ENCODE measurements around the gene SLC9A7. TPM values are rescaled to one million over a fixed set of nuclear protein-coding genes. Genes with fewer than 3 reads are reported as not detected.
A peak's percentile ranks its signal among the peaks of the same experiment; 100 is the strongest.

Gene SLC9A7
- total RNA-seq, 2 donors from 2014 or later, result 6.5 to 7.5 TPM

DNA sequence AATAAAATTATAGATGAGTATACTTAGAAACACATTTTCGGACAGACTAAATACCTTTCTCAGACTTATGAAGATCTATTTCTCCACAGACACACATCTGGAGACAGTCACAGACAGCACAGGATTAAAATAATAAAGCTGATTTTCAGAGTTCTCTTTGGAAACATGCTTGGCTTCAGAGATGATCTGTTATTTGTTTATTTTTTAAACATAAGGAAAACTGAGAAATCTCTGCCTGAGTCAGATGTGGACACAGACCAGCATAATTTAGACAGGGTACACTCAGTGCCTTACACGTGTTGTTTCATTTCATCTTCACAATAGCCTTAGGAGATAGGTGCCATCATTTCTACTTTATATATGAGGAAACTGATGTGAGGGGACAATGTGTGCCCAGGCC, 92.1 kb downstream of the SLC9A7 start:
- no peaks in the 10 kb centered on the region for H3K27me3 ChIP-seq
- DNase-seq (ENCODE audit: low spot score), result no peak
- no peak overlapping the region for H3K27ac ChIP-seq
- H3K9me3 ChIP-seq, result no peaks in the 10 kb centered on the region
- H3K4me3 ChIP-seq, result no peak overlapping the region
- H3K4me1 ChIP-seq, result no peaks in the 10 kb centered on the region
- H3K36me3 ChIP-seq, result no peaks in the 10 kb centered on the region
- TF ChIP-seq, protein P1, sequence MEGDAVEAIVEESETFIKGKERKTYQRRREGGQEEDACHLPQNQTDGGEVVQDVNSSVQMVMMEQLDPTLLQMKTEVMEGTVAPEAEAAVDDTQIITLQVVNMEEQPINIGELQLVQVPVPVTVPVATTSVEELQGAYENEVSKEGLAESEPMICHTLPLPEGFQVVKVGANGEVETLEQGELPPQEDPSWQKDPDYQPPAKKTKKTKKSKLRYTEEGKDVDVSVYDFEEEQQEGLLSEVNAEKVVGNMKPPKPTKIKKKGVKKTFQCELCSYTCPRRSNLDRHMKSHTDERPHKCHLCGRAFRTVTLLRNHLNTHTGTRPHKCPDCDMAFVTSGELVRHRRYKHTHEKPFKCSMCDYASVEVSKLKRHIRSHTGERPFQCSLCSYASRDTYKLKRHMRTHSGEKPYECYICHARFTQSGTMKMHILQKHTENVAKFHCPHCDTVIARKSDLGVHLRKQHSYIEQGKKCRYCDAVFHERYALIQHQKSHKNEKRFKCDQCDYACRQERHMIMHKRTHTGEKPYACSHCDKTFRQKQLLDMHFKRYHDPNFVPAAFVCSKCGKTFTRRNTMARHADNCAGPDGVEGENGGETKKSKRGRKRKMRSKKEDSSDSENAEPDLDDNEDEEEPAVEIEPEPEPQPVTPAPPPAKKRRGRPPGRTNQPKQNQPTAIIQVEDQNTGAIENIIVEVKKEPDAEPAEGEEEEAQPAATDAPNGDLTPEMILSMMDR (IDR thresholded peaks at IDR 0.05), result no peak

DNA sequence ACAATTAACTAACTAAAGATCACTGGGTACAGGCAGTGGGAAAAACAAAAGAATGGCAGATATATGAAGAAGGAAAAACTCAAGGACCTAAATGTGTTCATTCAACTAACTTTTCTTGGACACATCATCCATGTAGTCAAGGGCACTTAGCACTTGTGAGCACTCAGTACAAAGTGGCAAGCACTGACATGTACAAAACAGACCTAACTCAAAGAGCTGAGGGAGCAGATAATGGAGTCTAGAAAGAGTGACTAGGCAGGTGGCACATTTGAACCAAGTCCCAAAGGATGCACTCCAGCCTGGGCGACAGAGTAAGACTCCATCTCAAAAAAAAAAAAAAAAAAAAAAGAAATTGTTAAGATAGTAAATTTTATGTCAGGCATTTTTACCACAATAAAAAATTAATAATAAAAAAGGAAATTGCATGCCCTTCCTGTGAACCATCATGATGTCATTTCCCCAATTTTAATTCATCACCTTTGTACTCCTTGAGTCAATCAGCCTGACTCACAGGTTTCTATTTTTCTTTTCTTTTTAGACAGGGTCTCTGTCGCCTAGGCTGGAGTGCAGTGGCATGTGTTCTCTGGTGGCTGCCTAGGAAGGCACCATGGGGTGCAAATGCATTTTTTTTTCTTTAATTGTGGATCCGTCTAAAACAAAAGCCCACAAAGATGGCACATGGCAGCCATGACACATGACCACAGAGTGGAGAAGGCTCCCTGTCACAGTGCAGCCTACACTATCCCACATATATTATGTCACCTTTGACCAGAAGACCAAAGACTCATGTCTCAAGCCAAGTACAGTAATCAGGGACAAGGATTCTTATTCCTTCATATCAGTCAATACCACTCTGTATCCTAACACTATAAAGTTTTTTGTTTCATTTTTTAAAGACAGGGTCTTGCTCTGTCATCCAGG, 93.4 kb downstream of the SLC9A7 start:
- no peak overlapping the region for H3K27ac ChIP-seq
- H3K4me3 ChIP-seq, result no peak overlapping the region
- no peaks in the 10 kb centered on the region for H3K27me3 ChIP-seq
- no peaks in the 10 kb centered on the region for H3K36me3 ChIP-seq
- DNase-seq (ENCODE audit: low spot score), result no peak
- H3K9me3 ChIP-seq, result no peaks in the 10 kb centered on the region
- no peaks in the 10 kb centered on the region for H3K4me1 ChIP-seq
- TF ChIP-seq, protein P1 (IDR thresholded peaks at IDR 0.05), result no peak

DNA sequence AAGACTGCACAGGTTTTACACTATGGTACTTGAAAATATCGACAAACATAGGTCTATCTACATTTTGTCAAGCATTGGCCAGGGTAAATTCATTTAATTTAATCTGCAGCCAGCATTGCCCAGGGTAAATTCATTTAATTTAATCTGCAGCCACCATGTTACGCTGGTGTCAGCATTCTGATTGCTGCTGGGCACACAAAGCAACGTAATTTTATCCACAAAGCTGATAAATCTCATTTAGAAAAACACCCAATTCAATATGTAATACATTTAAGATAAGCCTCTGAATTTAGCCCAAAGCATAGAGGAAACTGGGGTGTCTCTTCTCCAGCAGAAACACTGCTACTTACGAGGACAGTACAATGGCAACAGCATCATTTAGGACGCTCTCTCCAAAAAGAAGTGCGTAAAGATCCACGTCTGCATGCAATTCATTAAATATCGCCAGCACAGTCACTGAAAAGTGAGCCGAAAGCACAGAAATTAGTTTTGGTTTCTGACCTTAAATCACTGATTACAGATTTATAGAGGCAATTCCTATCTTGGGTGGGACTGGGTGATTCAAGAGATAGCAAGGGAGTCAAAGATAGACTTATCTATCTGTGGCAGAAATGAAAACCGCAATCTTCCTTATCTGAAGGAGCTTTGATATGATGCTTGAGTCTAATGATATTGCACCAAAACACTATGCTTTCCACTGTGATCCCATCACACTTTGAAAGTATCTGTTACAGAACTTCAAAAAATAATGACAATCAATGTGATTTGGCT, 96.5 kb downstream of the SLC9A7 start:
- DNase-seq (ENCODE audit: low spot score), result no peak
- H3K27me3 ChIP-seq, result no peaks in the 10 kb centered on the region
- no peak overlapping the region for H3K27ac ChIP-seq
- TF ChIP-seq, protein P1 (IDR thresholded peaks at IDR 0.05), result no peak
- H3K4me3 ChIP-seq, result no peak overlapping the region
- no peaks in the 10 kb centered on the region for H3K9me3 ChIP-seq
- H3K36me3 ChIP-seq, result no peaks in the 10 kb centered on the region
- H3K4me1 ChIP-seq, result no peaks in the 10 kb centered on the region

DNA sequence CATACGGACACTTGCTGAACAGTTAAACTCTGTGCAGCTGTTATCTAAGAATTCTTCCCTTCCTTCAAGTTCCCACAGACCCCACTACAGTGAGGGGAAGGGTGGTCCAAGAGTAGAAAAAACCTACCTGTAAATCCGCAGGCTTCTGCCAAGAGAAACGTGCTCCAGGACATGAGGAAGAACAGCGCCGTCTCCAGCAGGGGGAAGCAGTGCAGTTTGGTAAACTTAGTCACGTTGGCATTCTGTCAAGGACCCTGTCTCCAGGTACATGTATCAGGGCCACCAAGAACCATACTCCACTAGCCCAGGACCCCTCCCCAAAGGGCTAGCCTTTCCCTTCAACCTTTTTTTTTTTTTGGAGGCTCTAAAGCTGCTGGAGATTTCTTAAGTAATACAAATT, 105.4 kb downstream of the SLC9A7 start:
- Histone ChIP-seq H3K36me3 (no peaks in the 10 kb centered on the region), H3K27me3 (no peaks in the 10 kb centered on the region), H3K9me3 (no peaks in the 10 kb centered on the region), H3K4me3 (no peak overlapping the region), H3K27ac (no peak overlapping the region), H3K4me1 (no peaks in the 10 kb centered on the region)
- TF ChIP-seq, protein P1 (IDR thresholded peaks at IDR 0.05), result peak in 1 of 2 donors; percentile 15
- DNase-seq (ENCODE audit: low spot score), result no peak

DNA sequence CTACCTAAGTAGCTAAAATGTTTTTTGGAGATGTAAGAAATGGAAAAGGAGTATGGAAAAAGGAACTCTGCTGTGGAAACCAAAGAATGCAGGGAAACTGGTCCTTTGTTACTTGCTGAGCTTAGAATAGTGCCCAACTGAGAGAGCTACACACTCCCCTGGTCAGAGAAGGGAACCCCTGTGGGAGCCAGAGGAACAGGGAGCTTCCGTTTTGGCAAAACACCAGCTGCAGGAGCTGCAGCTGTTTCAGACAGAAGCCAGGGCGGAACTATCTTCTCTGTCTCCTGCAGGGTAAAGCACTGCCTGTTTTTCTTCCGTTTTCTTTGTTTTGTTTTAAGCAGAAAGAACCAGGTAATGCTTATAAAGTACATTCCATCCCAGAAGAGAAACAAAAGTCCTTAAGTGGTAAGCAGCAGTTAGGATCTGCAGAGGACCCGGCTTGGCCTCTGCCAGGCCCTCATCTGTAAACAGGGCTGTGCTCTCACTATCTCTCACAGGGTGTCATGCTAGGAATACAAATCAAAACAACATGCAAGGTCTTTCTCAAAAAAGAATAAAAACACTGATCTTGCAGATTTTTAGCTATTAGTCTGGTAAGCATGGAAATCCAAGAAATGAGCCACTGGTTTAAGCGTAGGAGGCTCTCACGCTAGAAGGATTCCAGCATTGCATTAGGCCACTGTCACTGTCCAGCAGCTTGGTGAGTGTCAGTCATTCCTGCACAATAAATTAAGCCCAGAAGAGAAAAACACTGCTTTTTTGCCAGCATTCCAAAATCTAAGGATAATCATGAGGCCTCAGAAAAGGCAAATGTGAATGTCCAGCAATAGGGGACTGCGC, 109.3 kb downstream of the SLC9A7 start:
- TF ChIP-seq, protein P1 (IDR thresholded peaks at IDR 0.05), result no peak
- no peak overlapping the region for H3K27ac ChIP-seq

More for the DNA sequence above, 109.3 kb downstream of the SLC9A7 start:
- Histone ChIP-seq H3K4me1 (no peaks in the 10 kb centered on the region), H3K4me3 (no peak overlapping the region), H3K9me3 (no peaks in the 10 kb centered on the region), H3K27me3 (no peaks in the 10 kb centered on the region), H3K36me3 (no peaks in the 10 kb centered on the region)
- no peak for DNase-seq (ENCODE audit: low spot score)
